Left colon (tissue), 2 donors: ENCODE measurements around the gene S100PBP. TPM values are rescaled to one million over a fixed set of nuclear protein-coding genes. Genes with fewer than 3 reads are reported as not detected.

Source experiments
- ATAC-seq: fragments of 200-7000 bp; cut with Tn5 transposase; one replicate; pipeline ENCODE4 v1.9.1; 2020; ENCODE audit warnings: mild to moderate bottlenecking, moderate library complexity
- DNase-seq, 2 donors: peaks; one replicate each; pipeline ENCODE4 v3.0.0-alpha.2; 2020
- intact Hi-C, 2 donors: fragments of 100-400 bp; cut with DNase I in 1 of 2; cut with micrococcal nuclease in 1 of 2; formaldehyde crosslinking; loops; one replicate each; pipeline versions ENCODE4 v1.11.2 to v1.14.0; 2022; cut with DNase I, micrococcal nuclease
- total RNA-seq, 2 donors: library from RNA; stranded (reverse); fragmentation: NEBNext Ultra II Directional; extraction: Animal tissue kit (Norgen Biotek cat#: 25700); gene quantifications; one replicate each; pipeline ENCODE4 v1.2.1, GENCODE V29; 2021
- donor health status: DM: no; HTN: no; CAD: no.
- donor health status: DM: yes; HTN: yes; CAD: no.

Gene S100PBP
- total RNA-seq, 2 donors from 2014 or later: 29.1 to 29.5 TPM

- DNase-seq: peak; percentile 70 to 73
- peak; percentile 58 for ATAC-seq
- intact Hi-C loops: no loop called here
Observed at GRCh38 chr1:32892368-32893197, 75.1 kb downstream of the S100PBP start.

- peak; percentile 76 to 83 for DNase-seq
- intact Hi-C loops: no loop called here
- peak; percentile 76 for ATAC-seq
Observed at GRCh38 chr1:32893198-32894018, 76.0 kb downstream of the S100PBP start.

- intact Hi-C loops: no loop called here
- DNase-seq (no peak), ATAC-seq (peak; percentile 9)
Observed at GRCh38 chr1:32894019-32894600, 76.7 kb downstream of the S100PBP start.

GRCh38 chr1:32894681-32895080 is 77.2 kb downstream of the S100PBP start:
- ATAC-seq (no peak), DNase-seq (no peak)
- intact Hi-C loops: no loop called here

- no peak for ATAC-seq
- DNase-seq: no peak
- intact Hi-C loops: no loop called here
Observed at GRCh38 chr1:32895325-32896215, 78.1 kb downstream of the S100PBP start.

GRCh38 chr1:32896451-32896850 is 79.0 kb downstream of the S100PBP start:
- intact Hi-C loops: no loop called here
- ATAC-seq (no peak), DNase-seq (no peak)

- ATAC-seq (no peak), DNase-seq (no peak)
- intact Hi-C loops: no loop called here
Observed at GRCh38 chr1:32897082-32898049, 79.9 kb downstream of the S100PBP start.

- ATAC-seq (no peak), DNase-seq (no peak)
- intact Hi-C loops: no loop called here
Observed at GRCh38 chr1:32898056-32898455, 80.6 kb downstream of the S100PBP start.

- no peak for DNase-seq
- intact Hi-C loops: no loop called here
- no peak for ATAC-seq
Observed at GRCh38 chr1:32898958-32899357, 81.5 kb downstream of the S100PBP start.

GRCh38 chr1:32899586-32900296 is 82.3 kb downstream of the S100PBP start:
- ATAC-seq: peak; percentile 3
- peak in 1 of 2 donors; percentile 60 for DNase-seq
- intact Hi-C loops: no loop called here

GRCh38 chr1:32900371-32900955 is 83.0 kb downstream of the S100PBP start:
- ATAC-seq (peak; percentile 4), DNase-seq (no peak)
- intact Hi-C loops: no loop called here

GRCh38 chr1:32900956-32901822 is 83.7 kb downstream of the S100PBP start, which contains the start of gene TMEM54:
TMEM54 (minus strand) TSS chr1:32901389; CDS start chr1:32901238, 151 bp downstream.
- ATAC-seq (peak; percentile 67), DNase-seq (peak; percentile 76 to 82)
- intact Hi-C loops: no loop called here

- intact Hi-C loops: no loop called here
- DNase-seq (no peak), ATAC-seq (no peak)
Observed at GRCh38 chr1:32901823-32902534, 84.5 kb downstream of the S100PBP start.

GRCh38 chr1:32902535-32902920 is 85.1 kb downstream of the S100PBP start:
- DNase-seq: no peak
- intact Hi-C loops: no loop called here
- no peak for ATAC-seq
